ENCODE results near the gene OPCML. TPM values are rescaled to one million over a fixed set of nuclear protein-coding genes. Genes with fewer than 3 reads are reported as not detected.

OPCML gene
- total RNA-seq, 1 donor from 2014 or later = not detected

GRCh38 chr11:132655187-132655855, 877.0 kb downstream of the OPCML start:
- H3K9me3 ChIP-seq = no peaks in the 10 kb centered on the region
- no peak overlapping the region for H3K27ac ChIP-seq
- no peak for DNase-seq (ENCODE audit: extremely low spot score in 2 of 2)
- no peaks in the 10 kb centered on the region for H3K4me1 ChIP-seq
- H3K36me3 ChIP-seq = no peaks in the 10 kb centered on the region
- no peaks in the 10 kb centered on the region for H3K27me3 ChIP-seq
- no peak overlapping the region for H3K4me3 ChIP-seq
- TF ChIP-seq CTCF (IDR thresholded peaks at IDR 0.05) = no peak
- TF ChIP-seq POLR2A (IDR thresholded peaks at IDR 0.05) = no peak
- TF ChIP-seq POLR2AphosphoS5 (IDR thresholded peaks at IDR 0.05; ENCODE audit: insufficient read depth in 1 of 2, low read depth in 1 of 2) = no peak
- intact Hi-C loops (cut with DNase I) = no loop called here

DNA sequence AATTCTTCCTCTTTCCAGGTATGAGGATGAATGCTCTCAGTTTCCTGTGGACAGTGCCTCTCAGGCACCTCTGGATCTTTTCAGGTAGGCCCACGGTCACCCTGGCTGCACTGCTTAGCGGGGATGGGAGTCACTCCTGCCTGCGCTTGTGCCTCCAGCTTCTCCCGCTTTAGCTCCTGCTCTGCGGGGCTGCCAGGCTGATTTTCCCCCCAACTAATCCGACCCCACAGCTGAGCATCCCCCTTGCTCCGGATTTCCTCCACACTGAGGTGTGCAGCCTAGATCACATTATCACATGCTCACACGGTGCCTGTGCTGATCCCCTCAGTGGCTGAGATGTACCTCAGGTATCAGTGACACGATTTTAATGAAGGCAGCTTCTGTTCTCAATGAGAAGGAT, 879.1 kb downstream of the OPCML start:
- H3K9me3 ChIP-seq = no peaks in the 10 kb centered on the region
- H3K4me3 ChIP-seq = no peak overlapping the region
- H3K27ac ChIP-seq = no peak overlapping the region
- H3K36me3 ChIP-seq = no peaks in the 10 kb centered on the region
- H3K27me3 ChIP-seq = no peaks in the 10 kb centered on the region
- intact Hi-C loops (cut with DNase I) = no loop called here
- TF ChIP-seq POLR2AphosphoS5 (IDR thresholded peaks at IDR 0.05; ENCODE audit: insufficient read depth in 1 of 2, low read depth in 1 of 2) (no peak), POLR2A (IDR thresholded peaks at IDR 0.05) (no peak), CTCF (IDR thresholded peaks at IDR 0.05) (no peak)
- no peaks in the 10 kb centered on the region for H3K4me1 ChIP-seq
- no peak for DNase-seq (ENCODE audit: extremely low spot score in 2 of 2)

DNA sequence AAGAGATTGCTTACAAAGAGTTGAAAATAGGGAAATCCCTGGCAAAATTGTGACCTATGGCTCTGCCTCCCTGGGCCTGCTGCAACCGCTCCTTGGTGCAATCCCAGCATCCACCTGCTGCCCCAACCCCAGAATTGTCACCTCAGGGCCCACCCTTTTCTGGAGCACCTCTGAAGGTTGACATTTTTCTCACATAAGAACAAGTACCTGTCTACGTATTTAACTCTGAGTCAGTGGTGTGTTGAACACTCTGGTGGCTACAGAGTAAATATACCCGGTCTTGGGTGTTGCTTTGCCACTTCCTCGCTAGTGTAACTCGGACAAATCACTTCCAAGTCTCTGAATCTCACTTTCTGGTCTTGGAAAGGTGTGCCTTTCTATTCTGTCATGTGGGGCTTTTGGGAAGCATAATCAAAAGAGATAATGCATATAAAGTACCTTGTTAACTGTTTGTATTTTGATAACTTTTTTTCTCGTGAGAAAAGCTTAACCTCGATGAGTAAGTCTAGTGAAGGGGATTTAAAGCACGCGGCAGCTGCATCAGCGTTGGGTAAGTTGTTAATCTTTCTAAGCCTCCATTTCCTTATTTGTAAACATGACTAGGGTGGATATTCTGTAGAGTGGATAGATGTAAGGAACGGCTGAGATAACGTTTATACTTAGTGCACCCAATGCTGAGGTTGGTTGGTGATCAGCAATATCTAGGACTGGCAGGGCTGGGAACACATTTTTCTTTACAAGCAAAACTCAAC, 881.2 kb downstream of the OPCML start:
- no peaks in the 10 kb centered on the region for H3K9me3 ChIP-seq
- H3K4me1 ChIP-seq = no peaks in the 10 kb centered on the region
- no peak overlapping the region for H3K27ac ChIP-seq
- intact Hi-C loops (cut with DNase I) = no loop called here
- no peaks in the 10 kb centered on the region for H3K27me3 ChIP-seq
- no peak for DNase-seq (ENCODE audit: extremely low spot score in 2 of 2)
- no peak overlapping the region for H3K4me3 ChIP-seq
- no peaks in the 10 kb centered on the region for H3K36me3 ChIP-seq
- TF ChIP-seq CTCF (IDR thresholded peaks at IDR 0.05) = no peak
- no peak for TF ChIP-seq POLR2A (IDR thresholded peaks at IDR 0.05)
- TF ChIP-seq POLR2AphosphoS5 (IDR thresholded peaks at IDR 0.05; ENCODE audit: insufficient read depth in 1 of 2, low read depth in 1 of 2) = no peak

GRCh38 chr11:132649277-132649676, 883.0 kb downstream of the OPCML start:
- no peak for DNase-seq (ENCODE audit: extremely low spot score in 2 of 2)
- Histone ChIP-seq H3K4me1 (no peaks in the 10 kb centered on the region), H3K4me3 (no peak overlapping the region), H3K36me3 (no peaks in the 10 kb centered on the region), H3K9me3 (no peaks in the 10 kb centered on the region), H3K27ac (no peak overlapping the region), H3K27me3 (no peaks in the 10 kb centered on the region)
- TF ChIP-seq POLR2AphosphoS5 (IDR thresholded peaks at IDR 0.05; ENCODE audit: insufficient read depth in 1 of 2, low read depth in 1 of 2) = no peak
- no peak for TF ChIP-seq CTCF (IDR thresholded peaks at IDR 0.05)
- TF ChIP-seq POLR2A (IDR thresholded peaks at IDR 0.05) = no peak
- intact Hi-C loops (cut with DNase I) = no loop called here

- H3K27me3 ChIP-seq = no peaks in the 10 kb centered on the region
- H3K4me3 ChIP-seq = no peak overlapping the region
- no peak overlapping the region for H3K27ac ChIP-seq
- DNase-seq (ENCODE audit: extremely low spot score in 2 of 2) = no peak
- no peaks in the 10 kb centered on the region for H3K9me3 ChIP-seq
- no peaks in the 10 kb centered on the region for H3K4me1 ChIP-seq
- no peaks in the 10 kb centered on the region for H3K36me3 ChIP-seq
- TF ChIP-seq POLR2A (IDR thresholded peaks at IDR 0.05) = no peak
- no peak for TF ChIP-seq CTCF (IDR thresholded peaks at IDR 0.05)
- TF ChIP-seq POLR2AphosphoS5 (IDR thresholded peaks at IDR 0.05; ENCODE audit: insufficient read depth in 1 of 2, low read depth in 1 of 2) = no peak
- intact Hi-C loops (cut with DNase I) = no loop called here
These were observed 883.5 kb downstream of the OPCML start for GRCh38 chr11:132648851-132649250.

Data from vagina (tissue), 2 donors.